Heart right ventricle (tissue), 16 donors: ENCODE measurements around the gene STYXL1. TPM values are rescaled to one million over a fixed set of nuclear protein-coding genes. Genes with fewer than 3 reads are reported as not detected.
"Not testable (repeated sequence)": the region's sequence is repeated elsewhere in the genome, so short reads cannot be mapped to it uniquely, and the experiment has no call there.

Experiments
- ATAC-seq, 8 donors: fragments of 200-7000 bp; cut with Tn5 transposase; one replicate each; pipeline ENCODE4 v1.9.1; 2020; ENCODE audit warnings: mild to moderate bottlenecking in 8 of 8, moderate library complexity in 8 of 8, moderate number of reproducible peaks in 1 of 8
- DNase-seq, 2 donors: peaks; one replicate each; pipeline ENCODE4 v3.0.0-alpha.2; 2020
- H3K27ac ChIP-seq, 10 donors: fragments of 200-600 bp; sonication (generic) in 2 of 10; one replicate each; pipeline versions ENCODE4 v1.5.0 to v1.8.0; 2020 to 2022; ENCODE audit warnings: mild to moderate bottlenecking in 3 of 10
- H3K27me3 ChIP-seq, 7 donors: fragments of 200-600 bp; one replicate each; pipeline ENCODE4 v1.8.0; 2021 to 2022; ENCODE audit warnings: mild to moderate bottlenecking in 2 of 7
- H3K36me3 ChIP-seq, 9 donors: fragments of 200-600 bp; sonication (generic) in 1 of 9; one replicate each; pipeline versions ENCODE4 v1.5.0 to v1.8.0; 2020 to 2022; ENCODE audit warnings: mild to moderate bottlenecking in 2 of 9
- H3K4me1 ChIP-seq, 9 donors: fragments of 200-600 bp; sonication (generic) in 1 of 9; one replicate each; pipeline versions ENCODE4 v1.5.0 to v1.8.0; 2020 to 2022; ENCODE audit warnings: mild to moderate bottlenecking in 4 of 9
- H3K4me3 ChIP-seq, 10 donors: fragments of 200-600 bp; sonication (generic) in 2 of 10; one replicate each; pipeline versions ENCODE4 v1.5.0 to v1.8.0; 2020 to 2022; ENCODE audit warnings: mild to moderate bottlenecking in 7 of 10, moderate library complexity in 2 of 10
- H3K9me3 ChIP-seq, 11 donors: fragments of 200-600 bp in 10 of 11; sonication (generic) in 2 of 11; one replicate each; pipeline versions ENCODE4 v1.5.0 to v1.8.0; 2013 to 2022; ENCODE audit warnings: mild to moderate bottlenecking in 2 of 11, control low read depth in 1 of 11, moderate library complexity in 1 of 11
- CTCF ChIP-seq, 9 donors: fragments of 200-600 bp; sonication (generic) in 2 of 9; IDR thresholded peaks; one replicate each; pipeline versions ENCODE4 v1.5.0 to v1.8.0; 2021 to 2022; ENCODE audit warnings: antibody characterized with exemption in 9 of 9, mild to moderate bottlenecking in 5 of 9, moderate library complexity in 1 of 9
- WGBS, 2 donors: extraction: QIAGEN DNeasy Blood & Tissue Kit; methylation state at CpG; one replicate each; pipeline ENCODE4 v1.1.7; 2013; ENCODE audit warnings: inconsistent platforms in 1 of 2; 5-methylcytosine and 5-hydroxymethylcytosine counted together
- intact Hi-C, 10 donors: fragments of 100-400 bp; cut with DNase I; formaldehyde crosslinking; loops; one replicate each; pipeline versions ENCODE4 v1.11.1 to v1.14.2; 2022
- polyA plus RNA-seq, 2 donors: library from polyadenylated mRNA; stranded (reverse); fragments of 200-250 nt; gene quantifications; one replicate each; pipeline ENCODE4 v1.2.3, GENCODE V29; 2013
- total RNA-seq, 10 donors: library from RNA; stranded (reverse); fragmentation: NEBNext Ultra II Directional in 3 of 10; extraction: Animal tissue kit (Norgen Biotek cat#: 25700) in 3 of 10; gene quantifications; one replicate each; pipeline versions ENCODE4 v1.2.1 to v1.2.4, GENCODE V29; 2021 to 2023
- donor health status: Arrhythmogenic right ventricular cardiomyopathy.
- donor health status: ischemic (EF 13 %, LVEDD 7.1; RV severe dilation, severe dysfunction).
- donor health status: healthy with polysubstance abuse.
- donor health status: DM: no; HTN: yes; CAD: no.
- donor health status: DM: no; HTN: no; CAD: no.
- donor health status: ischemic (EF 25% LVEDD 6.9; RV normal size, moderate dysfunction).
- donor health status: ischemic (EF 25% LVEDD 5.7; RV mildly dilated, moderate dysfunction).
- donor health status: healthy.
- donor health status: DM: yes; HTN: yes; CAD: no.
- donor health status: Ischemic cardiomyopathy.
- donor health status: ischemic (EF 35%, LVEDD 5.7; RV mildly dilated, moderate dysfunction).
- donor health status: nonischemic (EF 11% LVEDD 7.7; RV severe dilation, severe dysfunction).
- donor health status: DM: yes; HTN: yes; CAD: no.
- donor health status: PGD.
- donor health status: ischemic (EF 29% LVEDD 5.4; RV normal size, mild dysfunction).
- donor health status: nonischemic (EF 23%, LVEDD 6.1; RV moderate dilation, normal function).

Gene STYXL1
- total and polyA plus RNA-seq, 12 donors = 11.0 to 53.9 (median 17.7) TPM

GRCh38 chr7:76031964-76032363 lies 15.8 kb downstream of the STYXL1 start:
- WGBS, 2 donors = 90 to 95% methylated on average over 1 of the region's 1 CpG
- Histone ChIP-seq H3K27me3 (no peaks in the 10 kb centered on the region), H3K9me3 (no peaks in the 10 kb centered on the region), H3K4me3 (no peak overlapping the region), H3K36me3 (peaks cover 0 to 33% (median 4%) of the 10 kb centered on the region in 9 donors), H3K27ac (no peak overlapping the region), H3K4me1 (peaks cover 0 to under 1% (median 0%) of the 10 kb centered on the region in 9 donors)
- DNase-seq = no peak
- ATAC-seq = no peak
- no peak for TF ChIP-seq CTCF (IDR thresholded peaks at IDR 0.05)
- intact Hi-C loops = no loop called here

GRCh38 chr7:76029682-76030081 lies 18.1 kb downstream of the STYXL1 start:
- H3K9me3 ChIP-seq, H3K27ac ChIP-seq, H3K4me1 ChIP-seq, ATAC-seq, H3K4me3 ChIP-seq, H3K27me3 ChIP-seq, intact Hi-C loops, DNase-seq: not testable (repeated sequence)
- peaks cover 0 to 40% (median 4%) of the 10 kb centered on the region in 9 donors for H3K36me3 ChIP-seq
- WGBS, 2 donors = 94 to 95% methylated on average over 7 of the region's 7 CpGs

- H3K4me1 ChIP-seq = peaks cover 0 to 21% (median 12%) of the 10 kb centered on the region in 9 donors
- intact Hi-C loops = loop anchor here in 1 of 10 donors (5.0 kb wide), 1 partner anchor 156 kb away; no protein-coding TSS in a partner anchor
These were observed 24.8 kb downstream of the STYXL1 start for GRCh38 chr7:76023002-76023401.

GRCh38 chr7:76022026-76022780 lies 25.6 kb downstream of the STYXL1 start:
- intact Hi-C loops = loop anchor here in 1 of 10 donors (5.0 kb wide), 1 partner anchor 155 kb away; no protein-coding TSS in a partner anchor
- Histone ChIP-seq H3K27me3 (no peaks in the 10 kb centered on the region), H3K4me3 (no peak overlapping the region), H3K36me3 (peaks cover 0 to 40% (median 0%) of the 10 kb centered on the region in 9 donors), H3K4me1 (peaks cover 0 to 21% (median 12%) of the 10 kb centered on the region in 9 donors), H3K9me3 (no peaks in the 10 kb centered on the region), H3K27ac (peak overlapping the region in 1 of 10 donors; percentile 40)
- no peak for TF ChIP-seq CTCF (IDR thresholded peaks at IDR 0.05)
- no peak for ATAC-seq
- no peak for DNase-seq
- 93 to 96% methylated on average over 7 of the region's 7 CpGs for WGBS, 2 donors

More at GRCh38 chr7:76023002-76023401, 24.8 kb downstream of the STYXL1 start:
- Histone ChIP-seq H3K27me3 (no peaks in the 10 kb centered on the region), H3K27ac (peak overlapping the region in 4 of 10 donors; percentile 0 to 40 (median 35)), H3K36me3 (peaks cover 0 to 45% (median 0%) of the 10 kb centered on the region in 9 donors), H3K9me3 (no peaks in the 10 kb centered on the region), H3K4me3 (peak overlapping the region in 1 of 10 donors; percentile 18)
- TF ChIP-seq CTCF (IDR thresholded peaks at IDR 0.05) = no peak
- peak in 6 of 8 donors; percentile 41 to 68 (median 61) for ATAC-seq
- DNase-seq = peak in 1 of 2 donors; percentile 24
- WGBS, 2 donors = 42 to 44% methylated on average over 4 of the region's 4 CpGs
